ENCODE results near the gene PDE5A. TPM values are rescaled to one million over a fixed set of nuclear protein-coding genes. Genes with fewer than 3 reads are reported as not detected.

The PDE5A gene
- total and polyA plus RNA-seq, 10 of the 15 experiments (the other 5 are each of a cell fraction or from before 2014, with no cell fraction given), result under 0.01 to 3.9 (median 0.26) TPM; not detected in 1

DNA sequence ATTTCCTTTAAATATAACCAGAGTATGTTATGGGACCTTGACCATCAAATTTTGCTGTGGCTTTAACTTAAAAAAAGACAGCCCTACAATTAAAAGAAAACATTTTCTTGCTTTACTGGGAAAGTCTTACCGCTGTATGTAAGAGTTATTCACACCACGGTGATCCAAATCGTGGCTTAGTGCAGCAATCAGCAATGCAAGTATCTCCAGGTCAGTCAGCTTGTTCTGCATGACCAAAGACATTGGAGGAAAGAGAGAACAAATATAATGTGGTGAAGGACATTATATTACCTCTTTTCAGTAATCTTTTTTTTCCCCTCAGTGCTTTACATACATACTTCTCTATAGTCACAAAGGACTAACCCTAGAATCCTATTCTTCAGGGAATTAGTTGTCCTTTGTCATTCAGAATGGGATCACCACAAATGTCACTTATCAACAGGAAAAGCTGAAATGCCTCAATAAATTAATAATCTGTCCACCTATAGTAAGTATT, 109.6 kb downstream of the PDE5A start:
- H3K27ac ChIP-seq (ENCODE audit: control insufficient read depth, insufficient read depth), result no peak overlapping the region
- H4K20me1 ChIP-seq (ENCODE audit: control insufficient read depth, insufficient read depth), result no peaks in the 10 kb centered on the region
- no peak overlapping the region for H2AFZ ChIP-seq (ENCODE audit: control insufficient read depth, low read depth, low read length)
- no peaks in the 10 kb centered on the region for H3K4me1 ChIP-seq (ENCODE audit: control insufficient read depth, insufficient read depth, low read length)
- FAIRE-seq (no peak), ATAC-seq (no peak), DNase-seq (ENCODE audit: low read depth, low spot score) (no peak)
- H3K9me3 ChIP-seq (replicated peaks; ENCODE audit: control insufficient read depth, insufficient read depth, low read length), result no peaks in the 10 kb centered on the region
- no peaks in the 10 kb centered on the region for H3K27me3 ChIP-seq (replicated peaks in 1 of 2; ENCODE audit: control insufficient read depth in 2 of 2, insufficient read depth in 2 of 2, low read length in 1 of 2)
- no peaks in the 10 kb centered on the region for H3K79me2 ChIP-seq (ENCODE audit: control insufficient read depth, insufficient read depth, low read length)
- 96% methylated on average over 3 of the region's 3 CpGs for WGBS (ENCODE audit: insufficient coverage, insufficient replicate concordance, low lambda C conversion rate, missing lambda C conversion rate)
- TF ChIP-seq, protein P1, sequence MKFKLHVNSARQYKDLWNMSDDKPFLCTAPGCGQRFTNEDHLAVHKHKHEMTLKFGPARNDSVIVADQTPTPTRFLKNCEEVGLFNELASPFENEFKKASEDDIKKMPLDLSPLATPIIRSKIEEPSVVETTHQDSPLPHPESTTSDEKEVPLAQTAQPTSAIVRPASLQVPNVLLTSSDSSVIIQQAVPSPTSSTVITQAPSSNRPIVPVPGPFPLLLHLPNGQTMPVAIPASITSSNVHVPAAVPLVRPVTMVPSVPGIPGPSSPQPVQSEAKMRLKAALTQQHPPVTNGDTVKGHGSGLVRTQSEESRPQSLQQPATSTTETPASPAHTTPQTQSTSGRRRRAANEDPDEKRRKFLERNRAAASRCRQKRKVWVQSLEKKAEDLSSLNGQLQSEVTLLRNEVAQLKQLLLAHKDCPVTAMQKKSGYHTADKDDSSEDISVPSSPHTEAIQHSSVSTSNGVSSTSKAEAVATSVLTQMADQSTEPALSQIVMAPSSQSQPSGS (IDR thresholded peaks at IDR 0.05; ENCODE audit: low read length), result no peak
- TF ChIP-seq SMC3 (IDR thresholded peaks at IDR 0.05; ENCODE audit: borderline replicate concordance, low read length) (no peak), CREM (IDR thresholded peaks at IDR 0.05; ENCODE audit: low read depth) (no peak), CHD1 (IDR thresholded peaks at IDR 0.05; ENCODE audit: low read depth, low read length) (no peak), DPF2 (IDR thresholded peaks at IDR 0.05) (no peak), STAT3 (IDR thresholded peaks at IDR 0.05; ENCODE audit: low read depth, low read length) (no peak), WRNIP1 (IDR thresholded peaks at IDR 0.05; ENCODE audit: borderline replicate concordance, low read depth, low read length) (no peak), PAX5 (IDR thresholded peaks at IDR 0.05; ENCODE audit: borderline replicate concordance, low read depth, low read length) (no peak), TCF12 (IDR thresholded peaks at IDR 0.05; ENCODE audit: low read depth, low read length) (no peak), POLR2AphosphoS2 (IDR thresholded peaks at IDR 0.05; ENCODE audit: low read depth, low read length) (no peak), BMI1 (IDR thresholded peaks at IDR 0.05; ENCODE audit: borderline replicate concordance) (no peak)
- TF ChIP-seq, protein P2, sequence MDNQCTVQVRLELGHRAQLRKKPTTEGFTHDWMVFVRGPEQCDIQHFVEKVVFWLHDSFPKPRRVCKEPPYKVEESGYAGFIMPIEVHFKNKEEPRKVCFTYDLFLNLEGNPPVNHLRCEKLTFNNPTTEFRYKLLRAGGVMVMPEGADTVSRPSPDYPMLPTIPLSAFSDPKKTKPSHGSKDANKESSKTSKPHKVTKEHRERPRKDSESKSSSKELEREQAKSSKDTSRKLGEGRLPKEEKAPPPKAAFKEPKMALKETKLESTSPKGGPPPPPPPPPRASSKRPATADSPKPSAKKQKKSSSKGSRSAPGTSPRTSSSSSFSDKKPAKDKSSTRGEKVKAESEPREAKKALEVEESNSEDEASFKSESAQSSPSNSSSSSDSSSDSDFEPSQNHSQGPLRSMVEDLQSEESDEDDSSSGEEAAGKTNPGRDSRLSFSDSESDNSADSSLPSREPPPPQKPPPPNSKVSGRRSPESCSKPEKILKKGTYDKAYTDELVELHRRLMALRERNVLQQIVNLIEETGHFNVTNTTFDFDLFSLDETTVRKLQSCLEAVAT (IDR thresholded peaks at IDR 0.05), result no peak
- TF ChIP-seq, protein P3, sequence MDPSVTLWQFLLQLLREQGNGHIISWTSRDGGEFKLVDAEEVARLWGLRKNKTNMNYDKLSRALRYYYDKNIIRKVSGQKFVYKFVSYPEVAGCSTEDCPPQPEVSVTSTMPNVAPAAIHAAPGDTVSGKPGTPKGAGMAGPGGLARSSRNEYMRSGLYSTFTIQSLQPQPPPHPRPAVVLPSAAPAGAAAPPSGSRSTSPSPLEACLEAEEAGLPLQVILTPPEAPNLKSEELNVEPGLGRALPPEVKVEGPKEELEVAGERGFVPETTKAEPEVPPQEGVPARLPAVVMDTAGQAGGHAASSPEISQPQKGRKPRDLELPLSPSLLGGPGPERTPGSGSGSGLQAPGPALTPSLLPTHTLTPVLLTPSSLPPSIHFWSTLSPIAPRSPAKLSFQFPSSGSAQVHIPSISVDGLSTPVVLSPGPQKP (IDR thresholded peaks at IDR 0.05; ENCODE audit: low read depth, low read length), result no peak
- TF ChIP-seq, protein P4, sequence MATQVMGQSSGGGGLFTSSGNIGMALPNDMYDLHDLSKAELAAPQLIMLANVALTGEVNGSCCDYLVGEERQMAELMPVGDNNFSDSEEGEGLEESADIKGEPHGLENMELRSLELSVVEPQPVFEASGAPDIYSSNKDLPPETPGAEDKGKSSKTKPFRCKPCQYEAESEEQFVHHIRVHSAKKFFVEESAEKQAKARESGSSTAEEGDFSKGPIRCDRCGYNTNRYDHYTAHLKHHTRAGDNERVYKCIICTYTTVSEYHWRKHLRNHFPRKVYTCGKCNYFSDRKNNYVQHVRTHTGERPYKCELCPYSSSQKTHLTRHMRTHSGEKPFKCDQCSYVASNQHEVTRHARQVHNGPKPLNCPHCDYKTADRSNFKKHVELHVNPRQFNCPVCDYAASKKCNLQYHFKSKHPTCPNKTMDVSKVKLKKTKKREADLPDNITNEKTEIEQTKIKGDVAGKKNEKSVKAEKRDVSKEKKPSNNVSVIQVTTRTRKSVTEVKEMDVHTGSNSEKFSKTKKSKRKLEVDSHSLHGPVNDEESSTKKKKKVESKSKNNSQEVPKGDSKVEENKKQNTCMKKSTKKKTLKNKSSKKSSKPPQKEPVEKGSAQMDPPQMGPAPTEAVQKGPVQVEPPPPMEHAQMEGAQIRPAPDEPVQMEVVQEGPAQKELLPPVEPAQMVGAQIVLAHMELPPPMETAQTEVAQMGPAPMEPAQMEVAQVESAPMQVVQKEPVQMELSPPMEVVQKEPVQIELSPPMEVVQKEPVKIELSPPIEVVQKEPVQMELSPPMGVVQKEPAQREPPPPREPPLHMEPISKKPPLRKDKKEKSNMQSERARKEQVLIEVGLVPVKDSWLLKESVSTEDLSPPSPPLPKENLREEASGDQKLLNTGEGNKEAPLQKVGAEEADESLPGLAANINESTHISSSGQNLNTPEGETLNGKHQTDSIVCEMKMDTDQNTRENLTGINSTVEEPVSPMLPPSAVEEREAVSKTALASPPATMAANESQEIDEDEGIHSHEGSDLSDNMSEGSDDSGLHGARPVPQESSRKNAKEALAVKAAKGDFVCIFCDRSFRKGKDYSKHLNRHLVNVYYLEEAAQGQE (IDR thresholded peaks at IDR 0.05; ENCODE audit: low read depth, low read length), result no peak
- SMC1A ChIA-PET (ENCODE audit: uncharacterized antibody, unreplicated experiment), result interaction anchor here (1.6 kb wide), 1 partner anchor 12 kb away, joined by 4 read pairs; no protein-coding TSS in a partner anchor
- CTCF ChIA-PET, result no interaction called here
- no peak overlapping the region for H3K4me2 ChIP-seq (ENCODE audit: control insufficient read depth, insufficient read depth)
- no peaks in the 10 kb centered on the region for H3K36me3 ChIP-seq (ENCODE audit: control insufficient read depth in 2 of 2, insufficient read depth in 2 of 2, low read length in 1 of 2)
- intact Hi-C loops (cut with micrococcal nuclease; ENCODE audit: unreplicated experiment), result no loop called here
- no peak overlapping the region for H3K4me3 ChIP-seq
- no TSS peak for BruUV-seq (replicated peaks)
- in situ Hi-C loops (cut with MboI), result no loop called here
- POLR2A ChIA-PET, result no interaction called here
- RAD21 ChIA-PET (ENCODE audit: unreplicated experiment), result no interaction called here
- H3K9ac ChIP-seq (ENCODE audit: control insufficient read depth, insufficient read depth, low read length), result no peak overlapping the region

Data from GM12878 (cell line).